NCI-H510A treated with DMSO at 0.1 percent for 48 hours (cell line): ENCODE data around the gene SWAP70.
"Not testable (repeated sequence)": the region's sequence is repeated elsewhere in the genome, so short reads cannot be mapped to it uniquely, and the experiment has no call there.

ENCODE experiments used
- DNase-seq: peaks from one replicate; lab custom pipeline; 2025; lab: John Stamatoyannopoulos, UW

SWAP70 gene

GRCh38 chr11:9692691-9693090 lies 28.8 kb downstream of the SWAP70 start:
- no peak for DNase-seq

- DNase-seq = no peak
Measured at GRCh38 chr11:9693801-9694553, 30.1 kb downstream of the SWAP70 start.

- DNase-seq = not testable (repeated sequence)
Measured at GRCh38 chr11:9695228-9695627, 31.4 kb downstream of the SWAP70 start.

GRCh38 chr11:9697766-9698165 lies 33.9 kb downstream of the SWAP70 start:
- no peak for DNase-seq

- no peak for DNase-seq
Measured at GRCh38 chr11:9700105-9700801, 36.4 kb downstream of the SWAP70 start.

- no peak for DNase-seq
Measured at GRCh38 chr11:9701799-9702198, 37.9 kb downstream of the SWAP70 start.

- no peak for DNase-seq
Measured at GRCh38 chr11:9703280-9703679, 39.4 kb downstream of the SWAP70 start.

GRCh38 chr11:9704037-9704436 lies 40.2 kb downstream of the SWAP70 start:
- DNase-seq = no peak

- DNase-seq = no peak
Measured at GRCh38 chr11:9704620-9705019, 40.7 kb downstream of the SWAP70 start.

GRCh38 chr11:9705361-9705760 lies 41.5 kb downstream of the SWAP70 start:
- not testable (repeated sequence) for DNase-seq

- DNase-seq = no peak
Measured at GRCh38 chr11:9708544-9708943, 44.7 kb downstream of the SWAP70 start.

GRCh38 chr11:9710223-9710622 lies 46.3 kb downstream of the SWAP70 start:
- DNase-seq = no peak

- no peak for DNase-seq
Measured at GRCh38 chr11:9710852-9711251, 47.0 kb downstream of the SWAP70 start.

GRCh38 chr11:9711454-9712307 lies 47.8 kb downstream of the SWAP70 start:
- no peak for DNase-seq

GRCh38 chr11:9714272-9714940 lies 50.5 kb downstream of the SWAP70 start:
- DNase-seq = no peak

GRCh38 chr11:9716275-9717039 lies 52.6 kb downstream of the SWAP70 start:
- no peak for DNase-seq

GRCh38 chr11:9717040-9717357 lies 53.1 kb downstream of the SWAP70 start:
- no peak for DNase-seq

- DNase-seq = no peak
Measured at GRCh38 chr11:9717719-9718118, 53.8 kb downstream of the SWAP70 start.

- no peak for DNase-seq
Measured at GRCh38 chr11:9718147-9718546, 54.3 kb downstream of the SWAP70 start.

GRCh38 chr11:9719566-9720289 lies 55.9 kb downstream of the SWAP70 start:
- no peak for DNase-seq

- DNase-seq = no peak
Measured at GRCh38 chr11:9720290-9720630, 56.4 kb downstream of the SWAP70 start.
